SK-N-SH (cell line): ENCODE measurements around the gene CCL17. TPM values are rescaled to one million over a fixed set of nuclear protein-coding genes. Genes with fewer than 3 reads are reported as not detected.

Source experiments
- CTCF ChIA-PET: fragments of 300-600, 350-600 bp; formaldehyde crosslinking; extraction: SDS; loops from one replicate; lab custom pipeline; 2021; lab: Yijun Ruan, JAX
- POLR2A ChIA-PET: fragments of 350-600 bp; sonication (Branson Sonifier 250); formaldehyde crosslinking; extraction: SDS; loops from one replicate; lab custom pipeline; 2020; ENCODE audit warnings: antibody characterized with exemption, inconsistent platforms; lab: Yijun Ruan, JAX
- DNase-seq: peaks from one replicate; pipeline ENCODE4 v3.0.0; 2012
- H2AFZ ChIP-seq: fragments of 200-600 bp; sonication (generic); 2 replicates; pipeline ENCODE4 v1.8.1; 2016; ENCODE audit warnings: antibody characterized with exemption, mild to moderate bottlenecking, low read depth
- H3F3A ChIP-seq: fragments of 200-600 bp; sonication (generic); replicated peaks from 2 replicates; pipeline ENCODE3; 2016; ENCODE audit warnings: antibody characterized with exemption, mild to moderate bottlenecking; ENCODE audit not compliant: insufficient read depth
- H3K27ac ChIP-seq, 2 experiments: fragments of 200-500 bp in 1 of 2; fragments of 200-600 bp in 1 of 2; sonication (Bioruptor generic) in 1 of 2; sonication (generic), shearing (Covaris generic) in 1 of 2; 2 replicates each; pipeline versions ENCODE4 v1.5.1 to v1.6.1; 2014 to 2016; ENCODE audit warnings: low read depth in 2 of 2, inconsistent platforms in 1 of 2, low read length in 1 of 2, mild to moderate bottlenecking in 1 of 2, mixed read lengths in 1 of 2
- H3K27me3 ChIP-seq: fragments of 200-600 bp; sonication (generic), shearing (Covaris generic); 2 replicates; pipeline ENCODE4 v1.6.1; 2016; ENCODE audit warnings: mixed run types; ENCODE audit not compliant: insufficient read depth
- H3K36me3 ChIP-seq, 2 experiments: fragments of 200-500 bp in 1 of 2; fragments of 200-600 bp in 1 of 2; sonication (Bioruptor generic) in 1 of 2; sonication (generic) in 1 of 2; replicated peaks in 1 of 2; 2 replicates each; pipeline versions ENCODE3 to v1.5.1; 2014 to 2016; ENCODE audit warnings: low read length in 1 of 2, mild to moderate bottlenecking in 1 of 2; ENCODE audit not compliant: insufficient read depth in 2 of 2, control insufficient read depth in 1 of 2
- H3K4me1 ChIP-seq, 2 experiments: fragments of 200-500 bp in 1 of 2; fragments of 200-600 bp in 1 of 2; sonication (Bioruptor generic) in 1 of 2; sonication (generic), shearing (Covaris generic) in 1 of 2; 2 replicates each; pipeline versions ENCODE4 v1.5.1 to v1.6.1; 2014 to 2016; ENCODE audit warnings: low read depth in 1 of 2, low read length in 1 of 2, mixed run types in 1 of 2; ENCODE audit not compliant: insufficient read depth in 2 of 2, control insufficient read depth in 1 of 2
- H3K4me2 ChIP-seq: fragments of 200-600 bp; sonication (generic), shearing (Covaris generic); 2 replicates; pipeline ENCODE4 v1.6.1; 2017; ENCODE audit warnings: mixed run types
- H3K4me3 ChIP-seq, 2 experiments: fragments of 200-500 bp in 1 of 2; fragments of 200-600 bp in 1 of 2; sonication (Bioruptor generic) in 1 of 2; sonication (generic), shearing (Covaris generic) in 1 of 2; 2 replicates each; pipeline versions ENCODE4 v1.5.1 to v1.8.1; 2014 to 2016; ENCODE audit warnings: low read depth in 2 of 2, inconsistent platforms in 1 of 2, low read length in 1 of 2, mild to moderate bottlenecking in 1 of 2, mixed read lengths in 1 of 2, moderate library complexity in 1 of 2
- H3K79me2 ChIP-seq: fragments of 200-600 bp; sonication (generic); 2 replicates; pipeline ENCODE4 v1.8.1; 2017; ENCODE audit warnings: mild to moderate bottlenecking; ENCODE audit not compliant: insufficient read depth
- H3K9ac ChIP-seq: fragments of 200-600 bp; sonication (generic); 2 replicates; pipeline ENCODE4 v1.6.1; 2017; ENCODE audit warnings: mixed run types
- H3K9me2 ChIP-seq: fragments of 200-600 bp; sonication (generic); 2 replicates; pipeline ENCODE4 v1.6.1; 2017; ENCODE audit warnings: mixed run types
- H3K9me3 ChIP-seq: fragments of 200-600 bp; sonication (generic); 2 replicates; pipeline ENCODE4 v1.6.1; 2017; ENCODE audit warnings: mixed run types, mild to moderate bottlenecking, moderate library complexity
- H4K20me1 ChIP-seq: fragments of 200-600 bp; sonication (generic); 2 replicates; pipeline ENCODE4 v1.6.1; 2017; ENCODE audit warnings: mild to moderate bottlenecking, mixed run types; ENCODE audit not compliant: insufficient read depth
- CHD2 ChIP-seq: fragments of 150-350 bp; IDR thresholded peaks from 2 replicates; pipeline ENCODE4 v1.6.1; 2018; ENCODE audit warnings: low read length; ENCODE audit not compliant: partially characterized antibody
- EP300 ChIP-seq, 2 experiments: IDR thresholded peaks; 2 replicates each; pipeline versions ENCODE4 v1.4.0 to v1.6.1; 2012; ENCODE audit warnings: borderline replicate concordance in 1 of 2, low read depth in 1 of 2, low read length in 1 of 2
- EZH2phosphoT487 ChIP-seq: fragments of 200-600 bp; sonication (generic); IDR thresholded peaks from 2 replicates; pipeline ENCODE4 v1.6.1; 2017; ENCODE audit warnings: low read depth, mixed run types, mild to moderate bottlenecking, antibody characterized with exemption, moderate library complexity, borderline replicate concordance
- FOXM1 ChIP-seq: IDR thresholded peaks from 2 replicates; pipeline ENCODE4 v1.4.0; 2012; ENCODE audit warnings: low read depth, mild to moderate bottlenecking
- GATA2 ChIP-seq: sonication (generic); formaldehyde crosslinking; IDR thresholded peaks from 2 replicates; pipeline ENCODE4 v1.5.0; 2020; ENCODE audit warnings: mild to moderate bottlenecking, missing genetic modification reagents
- IRF3 ChIP-seq: fragments of 150-350 bp; IDR thresholded peaks from 2 replicates; pipeline ENCODE4 v1.6.1; 2016; ENCODE audit warnings: mild to moderate bottlenecking, low read depth, low read length
- MEF2A ChIP-seq: IDR thresholded peaks from 2 replicates; pipeline ENCODE4 v1.4.0; 2012; ENCODE audit warnings: low read depth, borderline replicate concordance
- PBX3 ChIP-seq: IDR thresholded peaks from 2 replicates; pipeline ENCODE4; 2012
- POLR2AphosphoS5 ChIP-seq: IDR thresholded peaks from 2 replicates; pipeline ENCODE4 v1.6.1; 2012; ENCODE audit warnings: low read depth, low read length
- RAD21 ChIP-seq: IDR thresholded peaks from 2 replicates; pipeline ENCODE4 v1.6.1; 2012; ENCODE audit warnings: mild to moderate bottlenecking, low read length
- RCOR1 ChIP-seq: fragments of 150-350 bp; IDR thresholded peaks from 2 replicates; pipeline ENCODE4 v1.6.1; 2017; ENCODE audit warnings: antibody characterized with exemption, low read length
- REST ChIP-seq: IDR thresholded peaks from 2 replicates; pipeline ENCODE4 v1.6.1; 2012; ENCODE audit warnings: mild to moderate bottlenecking, low read depth, low read length, moderate library complexity
- RXRA ChIP-seq: IDR thresholded peaks from 2 replicates; pipeline ENCODE4 v1.4.0; 2012; ENCODE audit warnings: low read depth, mild to moderate bottlenecking, borderline replicate concordance
- SIN3A ChIP-seq: IDR thresholded peaks from 2 replicates; pipeline ENCODE4 v1.6.1; 2012; ENCODE audit warnings: low read depth, mild to moderate bottlenecking, low read length, moderate library complexity, borderline replicate concordance
- SMC3 ChIP-seq: IDR thresholded peaks from 2 replicates; pipeline ENCODE4 v1.6.1; 2012; ENCODE audit warnings: low read depth, low read length, improper control_type of control experiment
- TCF12 ChIP-seq: IDR thresholded peaks from 2 replicates; pipeline ENCODE4 v1.4.0; 2012
- TEAD4 ChIP-seq: IDR thresholded peaks from 2 replicates; pipeline ENCODE4 v1.4.0; 2012; ENCODE audit warnings: mild to moderate bottlenecking, borderline replicate concordance; ENCODE audit not compliant: insufficient read depth
- USF1 ChIP-seq: IDR thresholded peaks from 2 replicates; pipeline ENCODE4 v1.4.0; 2012; ENCODE audit warnings: low read depth, borderline replicate concordance
- WGBS: methylation state at CpG from one replicate; pipeline ENCODE4 v1.1.6; 2017; ENCODE audit warnings: low lambda C conversion rate; 5-methylcytosine and 5-hydroxymethylcytosine counted together
- polyA plus RNA-seq, 3 experiments: library from polyadenylated mRNA; depleted of rRNA; stranded (reverse); fragments of >200 nt; gene quantifications; 2 replicates each; pipeline ENCODE4 v1.2.3, GENCODE V29; 2012

The CCL17 gene
- polyA plus RNA-seq, 1 of the 3 experiments (the other 2 are of a cell fraction), result not detected

- TF ChIP-seq SIN3A, result no peak
- no peak for TF ChIP-seq SMC3
- no peak for TF ChIP-seq CHD2
- TF ChIP-seq MEF2A, result no peak
- TF ChIP-seq TEAD4, result no peak
- no peak for TF ChIP-seq PBX3
Measured at GRCh38 chr16:57384248-57385070, 20.1 kb upstream of the CCL17 start (continued).

- no peak overlapping the region for H3K4me2 ChIP-seq
- H3K27ac ChIP-seq, result no peak overlapping the region
- H3K4me1 ChIP-seq, result peaks cover 10 to 15% of the 10 kb centered on the region in 2 experiments; a peak in 3 of 4 replicates
- TF ChIP-seq RAD21 (no peak), POLR2AphosphoS5 (no peak), EP300 (IDR thresholded peaks at IDR 0.05; ENCODE audit: borderline replicate concordance in 1 of 2, low read depth in 1 of 2, low read length in 1 of 2) (no peak), GATA2 (CRISPR knock-in tag) (no peak), FOXM1 (no peak), SIN3A (no peak), TCF12 (no peak)
- H3K9me3 ChIP-seq, result no peaks in the 10 kb centered on the region
- H3K9me2 ChIP-seq, result no peaks in the 10 kb centered on the region
- no peak for DNase-seq
- no peak overlapping the region for H3K9ac ChIP-seq
- H3F3A ChIP-seq, result no peaks in the 10 kb centered on the region
- no peaks in the 10 kb centered on the region for H3K27me3 ChIP-seq
- no peaks in the 10 kb centered on the region for H3K36me3 ChIP-seq
- no peaks in the 10 kb centered on the region for H3K79me2 ChIP-seq
- H3K4me3 ChIP-seq, result no peak overlapping the region
- no peak overlapping the region for H2AFZ ChIP-seq
- 42% methylated on average over 3 of the region's 5 CpGs for WGBS
- ChIA-PET POLR2A (no interaction called here), CTCF (interaction anchor here (0.7 to 1.5 kb wide), 2 partner anchors 32 to 33 kb away, joined by 3 to 4 read pairs; no protein-coding TSS in a partner anchor)
- no peaks in the 10 kb centered on the region for H4K20me1 ChIP-seq
Measured at GRCh38 chr16:57385083-57385482, 19.5 kb upstream of the CCL17 start.

- no peak overlapping the region for H3K27ac ChIP-seq
- no peaks in the 10 kb centered on the region for H3F3A ChIP-seq
- H3K4me3 ChIP-seq, result no peak overlapping the region
- no peaks in the 10 kb centered on the region for H4K20me1 ChIP-seq
- no peaks in the 10 kb centered on the region for H3K9me2 ChIP-seq
- peaks cover 10 to 11% of the 10 kb centered on the region in 2 experiments; a peak in 3 of 4 replicates for H3K4me1 ChIP-seq
- H3K79me2 ChIP-seq, result no peaks in the 10 kb centered on the region
- ChIA-PET CTCF (interaction anchor here (1.0 to 1.1 kb wide), 2 partner anchors 12 to 25 kb away, joined by 3 read pairs; no protein-coding TSS in a partner anchor), POLR2A (interaction anchor here (0.6 kb wide), 1 partner anchor 407 kb away, joined by 5 read pairs; no protein-coding TSS in a partner anchor)
- no peak overlapping the region for H2AFZ ChIP-seq
- no peaks in the 10 kb centered on the region for H3K36me3 ChIP-seq
- 90% methylated on average over 5 of the region's 5 CpGs for WGBS
- no peaks in the 10 kb centered on the region for H3K27me3 ChIP-seq
- no peak overlapping the region for H3K9ac ChIP-seq
- no peak overlapping the region for H3K4me2 ChIP-seq
- DNase-seq, result no peak
- no peaks in the 10 kb centered on the region for H3K9me3 ChIP-seq
- TF ChIP-seq RXRA (no peak), GATA2 (CRISPR knock-in tag) (no peak), USF1 (no peak), CHD2 (no peak), IRF3 (no peak), EZH2phosphoT487 (no peak), MEF2A (no peak), RCOR1 (no peak), REST (no peak)
Measured at GRCh38 chr16:57386381-57386951, 18.1 kb upstream of the CCL17 start.
